ENCODE results near the gene PRKG1. TPM values are rescaled to one million over a fixed set of nuclear protein-coding genes. Genes with fewer than 3 reads are reported as not detected.
"Not testable (repeated sequence)": the region's sequence is repeated elsewhere in the genome, so short reads cannot be mapped to it uniquely, and the experiment has no call there.

The PRKG1 gene
- total RNA-seq, 2 experiments from 2014 or later: not detected

- no peak overlapping the region for H3K4me3 Mint-ChIP-seq
- no peaks in the 10 kb centered on the region for H3K4me1 Mint-ChIP-seq
- no peak overlapping the region for H3K27ac Mint-ChIP-seq
- DNase-seq (no peak), ATAC-seq (no peak)
- H3K9me3 Mint-ChIP-seq (ENCODE audit: low read depth): no peaks in the 10 kb centered on the region
- CTCF ChIA-PET: no interaction called here
- H3K27me3 Mint-ChIP-seq: no peaks in the 10 kb centered on the region
- no peaks in the 10 kb centered on the region for H3K36me3 Mint-ChIP-seq
Observed at GRCh38 chr10:51144161-51144781, 70.0 kb downstream of the PRKG1 start.

GRCh38 chr10:51145375-51145774 is 71.1 kb downstream of the PRKG1 start:
- ATAC-seq (no peak), DNase-seq (no peak)
- Mint-ChIP-seq H3K4me1 (no peaks in the 10 kb centered on the region), H3K9me3 (ENCODE audit: low read depth) (no peaks in the 10 kb centered on the region), H3K4me3 (no peak overlapping the region), H3K27me3 (no peaks in the 10 kb centered on the region), H3K36me3 (no peaks in the 10 kb centered on the region), H3K27ac (no peak overlapping the region)
- CTCF ChIA-PET: no interaction called here

GRCh38 chr10:51147644-51148399 is 73.5 kb downstream of the PRKG1 start:
- Mint-ChIP-seq H3K27me3 (no peaks in the 10 kb centered on the region), H3K4me1 (no peaks in the 10 kb centered on the region), H3K4me3 (no peak overlapping the region), H3K27ac (no peak overlapping the region), H3K9me3 (ENCODE audit: low read depth) (no peaks in the 10 kb centered on the region), H3K36me3 (no peaks in the 10 kb centered on the region)
- ATAC-seq (no peak), DNase-seq (no peak)
- CTCF ChIA-PET: no interaction called here

- Mint-ChIP-seq H3K27ac (no peak overlapping the region), H3K36me3 (no peaks in the 10 kb centered on the region), H3K4me1 (no peaks in the 10 kb centered on the region), H3K27me3 (no peaks in the 10 kb centered on the region), H3K4me3 (no peak overlapping the region), H3K9me3 (ENCODE audit: low read depth) (no peaks in the 10 kb centered on the region)
- ATAC-seq (no peak), DNase-seq (no peak)
- CTCF ChIA-PET: no interaction called here
Observed at GRCh38 chr10:51156926-51157325, 82.6 kb downstream of the PRKG1 start.

DNA sequence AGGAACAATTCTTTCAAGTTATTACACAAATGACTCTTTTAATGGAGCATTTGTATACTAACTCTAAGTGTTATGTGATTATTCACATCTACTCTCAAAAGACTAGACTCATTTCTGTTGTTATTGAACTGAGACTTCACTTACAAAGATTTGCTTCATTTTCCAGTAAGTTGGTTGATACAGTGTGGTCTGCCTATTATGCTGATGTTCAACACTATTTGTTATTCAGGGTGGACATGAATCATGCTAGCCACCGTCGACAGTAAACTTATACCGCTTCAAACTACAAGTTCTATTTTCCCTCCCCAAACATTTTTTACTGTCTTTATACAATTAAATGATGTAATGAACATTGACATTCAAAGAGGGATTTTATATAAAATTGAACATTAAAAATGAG is 84.5 kb downstream of the PRKG1 start:
- H3K4me1 Mint-ChIP-seq: no peaks in the 10 kb centered on the region
- H3K36me3 Mint-ChIP-seq: no peaks in the 10 kb centered on the region
- no peaks in the 10 kb centered on the region for H3K9me3 Mint-ChIP-seq (ENCODE audit: low read depth)
- CTCF ChIA-PET: no interaction called here
- DNase-seq (no peak), ATAC-seq (no peak)
- no peak overlapping the region for H3K27ac Mint-ChIP-seq
- no peak overlapping the region for H3K4me3 Mint-ChIP-seq
- no peaks in the 10 kb centered on the region for H3K27me3 Mint-ChIP-seq

GRCh38 chr10:51159841-51160240 is 85.6 kb downstream of the PRKG1 start:
- H3K27me3 Mint-ChIP-seq: no peaks in the 10 kb centered on the region
- no peaks in the 10 kb centered on the region for H3K9me3 Mint-ChIP-seq (ENCODE audit: low read depth)
- H3K27ac Mint-ChIP-seq: no peak overlapping the region
- DNase-seq (no peak), ATAC-seq (no peak)
- H3K36me3 Mint-ChIP-seq: no peaks in the 10 kb centered on the region
- CTCF ChIA-PET: no interaction called here
- no peaks in the 10 kb centered on the region for H3K4me1 Mint-ChIP-seq
- H3K4me3 Mint-ChIP-seq: no peak overlapping the region

GRCh38 chr10:51162002-51162401 is 87.7 kb downstream of the PRKG1 start:
- ATAC-seq (no peak), DNase-seq (no peak)
- H3K36me3 Mint-ChIP-seq: no peaks in the 10 kb centered on the region
- no peak overlapping the region for H3K4me3 Mint-ChIP-seq
- H3K27me3 Mint-ChIP-seq: no peaks in the 10 kb centered on the region
- no peaks in the 10 kb centered on the region for H3K9me3 Mint-ChIP-seq (ENCODE audit: low read depth)
- CTCF ChIA-PET: no interaction called here
- H3K27ac Mint-ChIP-seq: no peak overlapping the region
- H3K4me1 Mint-ChIP-seq: no peaks in the 10 kb centered on the region

- ATAC-seq; H3K27ac Mint-ChIP-seq; DNase-seq; H3K9me3 Mint-ChIP-seq (ENCODE audit: low read depth); H3K4me1 Mint-ChIP-seq; H3K36me3 Mint-ChIP-seq; CTCF ChIA-PET; H3K4me3 Mint-ChIP-seq; H3K27me3 Mint-ChIP-seq: not testable (repeated sequence)
Observed at GRCh38 chr10:51163380-51164049, 89.2 kb downstream of the PRKG1 start.

DNA sequence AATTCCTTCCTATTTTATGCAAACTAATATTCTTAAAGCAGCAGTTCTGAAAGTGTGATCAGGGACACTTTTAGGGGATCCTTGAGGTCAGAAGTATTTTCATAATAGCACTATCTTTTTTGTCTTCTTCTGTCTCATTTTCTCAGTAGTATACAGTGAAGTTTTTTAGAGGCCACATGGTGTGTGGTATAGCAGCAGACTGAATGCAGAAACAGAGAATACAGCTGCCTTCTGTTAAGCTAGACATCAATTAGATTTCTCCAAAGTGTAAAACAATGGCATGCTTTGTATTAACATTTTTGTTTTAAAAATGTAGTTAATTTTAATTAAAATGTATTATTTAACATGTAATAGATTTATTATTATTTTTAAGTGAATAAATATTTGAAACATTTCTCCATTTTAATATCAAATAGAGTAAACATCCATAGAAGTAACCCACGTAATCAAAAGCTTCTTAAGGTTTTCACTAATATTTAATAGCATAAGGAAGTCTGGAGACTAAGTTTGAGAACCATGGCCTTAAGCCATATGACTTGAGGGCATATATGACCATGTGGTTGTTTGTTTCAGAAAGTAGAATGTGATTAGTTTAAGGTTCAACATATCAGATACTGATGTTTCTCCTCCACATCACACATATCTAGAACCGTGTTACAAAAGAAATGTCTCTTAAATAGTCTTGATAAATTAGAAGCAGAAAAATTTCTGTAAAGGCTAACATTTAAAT is 94.0 kb downstream of the PRKG1 start:
- CTCF ChIA-PET: no interaction called here
- Mint-ChIP-seq H3K4me1 (no peaks in the 10 kb centered on the region), H3K9me3 (ENCODE audit: low read depth) (no peaks in the 10 kb centered on the region), H3K36me3 (no peaks in the 10 kb centered on the region), H3K4me3 (no peak overlapping the region), H3K27ac (no peak overlapping the region), H3K27me3 (no peaks in the 10 kb centered on the region)
- no peak for DNase-seq
- ATAC-seq: no peak

- Mint-ChIP-seq H3K4me1 (no peaks in the 10 kb centered on the region), H3K9me3 (ENCODE audit: low read depth) (no peaks in the 10 kb centered on the region), H3K36me3 (no peaks in the 10 kb centered on the region), H3K27ac (no peak overlapping the region), H3K4me3 (no peak overlapping the region), H3K27me3 (no peaks in the 10 kb centered on the region)
- no peak for DNase-seq
- ATAC-seq: no peak
- CTCF ChIA-PET: no interaction called here
Observed at GRCh38 chr10:51169111-51169510, 94.8 kb downstream of the PRKG1 start.

GRCh38 chr10:51170518-51171245 is 96.4 kb downstream of the PRKG1 start:
- DNase-seq: no peak
- Mint-ChIP-seq H3K4me1 (no peaks in the 10 kb centered on the region), H3K27ac (no peak overlapping the region), H3K9me3 (ENCODE audit: low read depth) (no peaks in the 10 kb centered on the region), H3K27me3 (no peaks in the 10 kb centered on the region), H3K4me3 (no peak overlapping the region), H3K36me3 (no peaks in the 10 kb centered on the region)
- CTCF ChIA-PET: no interaction called here
- no peak for ATAC-seq

DNA sequence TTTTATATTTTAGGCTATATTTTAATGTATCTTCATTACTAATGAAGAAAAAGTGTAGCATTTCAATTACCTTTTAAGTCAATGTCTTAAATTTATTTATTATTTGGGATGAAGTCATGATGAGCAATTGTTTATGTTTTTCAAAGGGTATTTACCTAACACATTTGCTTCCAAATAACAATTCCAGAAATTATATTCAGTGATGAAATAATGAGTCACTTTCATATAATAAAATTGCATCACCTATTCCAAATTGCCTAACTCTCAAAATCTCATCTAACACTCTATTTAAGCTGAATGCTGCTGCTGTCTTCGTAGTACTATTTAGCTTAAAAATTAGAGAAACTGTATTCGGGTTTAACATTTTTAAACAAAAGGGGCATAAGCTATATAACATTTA is 97.7 kb downstream of the PRKG1 start:
- H3K36me3 Mint-ChIP-seq: no peaks in the 10 kb centered on the region
- no peak for ATAC-seq

DNA sequence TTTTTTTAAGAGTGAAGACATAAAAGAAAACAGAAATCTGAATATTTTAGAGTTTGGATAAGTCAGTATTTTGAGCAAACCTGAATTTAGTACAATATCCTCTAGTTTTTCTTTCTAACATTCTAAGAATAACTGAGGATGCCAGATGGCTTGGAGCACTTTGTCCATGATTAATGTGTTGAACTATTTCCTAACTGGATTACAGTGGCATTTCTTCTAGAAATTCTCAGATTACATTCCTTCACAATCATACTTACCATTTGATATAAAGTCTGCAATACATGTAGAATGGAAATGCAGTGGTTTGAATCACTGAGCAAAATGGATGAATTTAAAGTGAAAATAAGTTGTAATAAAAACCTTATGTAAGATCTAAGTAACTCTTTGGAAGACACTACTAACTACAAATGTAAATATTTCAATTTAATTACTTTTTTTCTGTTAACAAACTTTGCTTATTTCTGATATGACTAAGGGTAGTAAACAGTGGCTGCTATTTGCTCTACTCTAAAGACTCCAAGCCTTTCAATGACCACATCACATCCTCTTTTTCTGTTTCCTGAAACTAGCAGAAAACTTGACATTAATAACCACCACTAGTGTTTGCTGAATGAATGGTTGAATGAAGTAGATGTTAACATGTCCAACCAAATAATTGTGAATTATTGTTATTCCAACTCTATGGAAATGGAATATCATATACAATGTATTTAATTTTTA is 102.8 kb downstream of the PRKG1 start:
- Mint-ChIP-seq H3K4me1 (no peaks in the 10 kb centered on the region), H3K36me3 (no peaks in the 10 kb centered on the region), H3K27ac (no peak overlapping the region), H3K27me3 (no peaks in the 10 kb centered on the region), H3K4me3 (no peak overlapping the region), H3K9me3 (ENCODE audit: low read depth) (no peaks in the 10 kb centered on the region)
- no peak for ATAC-seq
- CTCF ChIA-PET: no interaction called here
- no peak for DNase-seq

More for the DNA sequence above, 97.7 kb downstream of the PRKG1 start:
- no peak overlapping the region for H3K27ac Mint-ChIP-seq
- DNase-seq: no peak
- no peaks in the 10 kb centered on the region for H3K9me3 Mint-ChIP-seq (ENCODE audit: low read depth)
- no peak overlapping the region for H3K4me3 Mint-ChIP-seq
- CTCF ChIA-PET: no interaction called here
- H3K27me3 Mint-ChIP-seq: no peaks in the 10 kb centered on the region
- H3K4me1 Mint-ChIP-seq: no peaks in the 10 kb centered on the region

Measured in activated CD8-positive, alpha-beta memory T cell treated with anti-CD3 and anti-CD28 coated beads, Interleukin-2, amount 10 ng/mL, durations not matched to agents 7 days and 5 days (primary cell).